ENCODE measurements around the gene RANBP10. TPM values are rescaled to one million over a fixed set of nuclear protein-coding genes. Genes with fewer than 3 reads are reported as not detected.
A peak's percentile ranks its signal among the peaks of the same experiment; 100 is the strongest.

The RANBP10 gene
- total and polyA plus RNA-seq, 2 of the 13 experiments (the other 11 are each of a cell fraction or from before 2014, with no cell fraction given): 9.2 to 22.7 TPM

GRCh38 chr16:67833415-67834241, 27.3 kb upstream of the RANBP10 start (continued):
- TF ChIP-seq TEF (CRISPR knock-in tag; IDR thresholded peaks at IDR 0.05) (no peak; the same call in 1 of the 2 replicates), ETV6 (CRISPR knock-in tag; conservative IDR thresholded peaks at IDR 0.05) (peak; percentile 75), ZNF570 (CRISPR knock-in tag; IDR thresholded peaks at IDR 0.05; ENCODE audit: borderline replicate concordance) (no peak), AKAP8 (CRISPR knock-in tag; IDR thresholded peaks at IDR 0.05) (peak; percentile 81; the same call in 1 of the 2 replicates), CEBPZ (IDR thresholded peaks at IDR 0.05; ENCODE audit: low read length) (no peak), ZBTB42 (CRISPR knock-in tag; IDR thresholded peaks at IDR 0.05) (peak; percentile 71; the same call in 1 of the 2 replicates), FOXA1 (IDR thresholded peaks at IDR 0.05) (no peak), FOXA1 (CRISPR knock-in tag; IDR thresholded peaks at IDR 0.05) (no peak; the same call in 1 of the 2 replicates), ZNF550 (CRISPR knock-in tag; IDR thresholded peaks at IDR 0.05; ENCODE audit: borderline replicate concordance) (no peak), EP300 (IDR thresholded peaks at IDR 0.05; ENCODE audit: low read depth in 2 of 2, low read length in 2 of 2) (0 out of 4 replicates have a peak, but pooled peaks of 1 of the 2 experiments have one; percentile 41), EP300 (CRISPR knock-in tag; IDR thresholded peaks at IDR 0.05; ENCODE audit: borderline replicate concordance) (peak; percentile 29; the same call in 1 of the 2 replicates), HNRNPK (IDR thresholded peaks at IDR 0.05; ENCODE audit: low read depth, low read length, poor library complexity, severe bottlenecking) (no peak), ZNF878 (CRISPR knock-in tag; IDR thresholded peaks at IDR 0.05) (no peak; the same call in 1 of the 2 replicates), AFF4 (CRISPR knock-in tag; IDR thresholded peaks at IDR 0.05) (no peak), GFI1 (CRISPR knock-in tag; IDR thresholded peaks at IDR 0.05; ENCODE audit: borderline replicate concordance) (peak; percentile 45; the same call in 1 of the 2 replicates), SKIL (CRISPR knock-in tag; IDR thresholded peaks at IDR 0.05; ENCODE audit: borderline replicate concordance) (peak; percentile 27; the same call in 1 of the 2 replicates), ZNF138 (CRISPR knock-in tag; IDR thresholded peaks at IDR 0.05; ENCODE audit: low read depth) (0 out of 2 replicates have a peak, but pooled peaks have one; percentile 38), ZNF883 (CRISPR knock-in tag; IDR thresholded peaks at IDR 0.05; ENCODE audit: not compliant biosample characterization) (no peak)

Measured in HepG2 (cell line).